Activated T-cell treated with anti-CD3 and anti-CD28 coated beads for 48 hours (primary cell): Measurements from ENCODE around the gene FGF3.

Experiments
- DNase-seq: peaks from one replicate; pipeline ENCODE4 v3.0.0-alpha.2; 2020; ENCODE audit warnings: low read depth

The FGF3 gene

DNA sequence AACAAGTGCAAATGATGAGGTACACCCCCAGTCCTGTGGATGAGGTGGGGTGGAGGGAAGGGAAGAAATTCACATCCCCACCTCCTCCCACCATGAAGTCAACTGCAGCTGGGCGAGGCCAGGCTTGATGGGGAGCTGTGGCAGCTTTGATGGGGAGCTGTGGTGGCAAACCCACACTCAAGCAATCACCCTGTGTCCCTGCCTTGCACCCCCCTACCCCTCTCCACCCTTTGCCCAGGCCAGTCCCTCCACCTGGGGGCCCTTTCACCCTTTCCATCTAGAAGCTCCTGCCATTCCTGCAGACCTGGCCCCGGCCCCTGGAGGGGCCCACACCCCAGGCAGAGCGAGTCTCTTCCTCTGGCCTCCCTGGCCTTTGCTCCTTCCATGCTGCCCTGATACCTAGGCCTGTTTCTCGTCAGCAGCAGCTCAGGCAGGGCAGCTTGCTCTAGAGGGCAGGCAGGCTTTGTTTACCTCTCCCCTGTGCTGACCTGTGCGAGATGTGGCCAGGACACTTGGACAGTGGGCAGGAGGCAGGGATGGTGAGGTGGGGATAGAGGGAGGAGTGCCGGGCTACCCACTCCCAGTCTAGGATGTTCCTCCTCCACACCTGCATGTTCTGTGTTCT is 4.5 kb upstream of the FGF3 start:
- DNase-seq, result no peak

DNA sequence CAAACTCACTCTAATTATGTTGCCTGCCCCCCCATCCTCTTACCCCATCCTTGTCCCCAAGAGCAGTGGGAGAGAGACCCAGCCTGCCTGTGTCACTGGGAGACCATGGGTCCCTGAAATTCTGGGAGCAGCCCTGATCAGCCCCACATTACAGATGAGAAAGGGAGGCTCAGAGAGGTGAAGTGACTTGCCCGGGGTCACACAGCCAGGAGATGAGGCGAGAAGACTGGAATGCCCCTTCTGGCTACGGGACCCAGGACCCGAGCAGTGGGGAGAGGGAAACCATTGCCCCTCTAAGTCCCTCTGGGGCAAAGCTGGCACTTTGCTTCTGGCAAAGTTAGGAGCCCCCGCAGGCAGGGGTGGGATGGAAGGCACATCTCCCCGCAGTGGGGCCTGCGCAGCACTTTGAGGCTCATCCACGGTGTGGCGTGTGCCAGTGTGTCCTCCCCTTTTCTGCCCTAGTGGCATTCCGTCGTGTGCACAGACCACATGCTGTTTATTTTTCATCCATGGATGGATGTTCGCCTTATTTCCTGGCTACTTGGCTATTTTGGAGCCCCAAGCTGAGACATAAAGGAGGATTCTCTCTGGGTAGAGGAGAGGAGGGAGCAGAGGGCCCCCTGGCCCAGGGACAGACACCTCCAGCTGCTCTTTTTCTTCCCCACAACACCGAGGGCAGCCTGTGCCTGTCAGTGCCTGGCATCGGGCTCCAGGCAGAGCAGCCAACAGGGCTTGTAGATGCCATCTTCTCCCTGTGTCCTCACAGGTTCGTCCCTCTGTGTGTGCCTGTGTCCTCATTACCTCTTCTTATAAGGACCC is 3.7 kb upstream of the FGF3 start:
- no peak for DNase-seq

DNA sequence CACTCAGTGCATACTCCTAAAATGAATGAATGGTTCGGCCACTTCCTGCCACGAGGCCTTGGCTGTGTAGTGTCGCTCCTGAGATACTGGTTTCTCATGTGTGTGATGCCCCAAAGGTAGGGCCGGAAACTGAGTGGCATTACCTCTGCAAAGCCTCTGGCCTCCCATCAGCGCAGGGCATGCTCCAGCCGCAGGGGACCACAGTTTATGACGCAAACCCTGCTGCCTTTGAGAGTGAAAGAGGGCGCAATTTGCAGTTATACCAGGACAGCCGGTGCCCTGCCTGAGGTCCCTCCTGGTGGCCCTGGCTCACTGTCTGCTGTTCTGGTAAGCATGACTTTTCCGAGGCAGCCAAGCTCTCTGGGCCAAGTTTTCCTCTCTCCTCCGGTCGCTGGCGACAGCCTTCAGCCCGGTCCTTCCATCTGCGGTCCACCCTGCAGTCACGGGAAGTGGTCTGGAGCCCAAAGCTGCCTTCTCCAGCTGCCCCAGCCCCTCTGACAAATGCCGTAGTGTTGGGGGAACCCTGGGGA is 2.4 kb upstream of the FGF3 start:
- no peak for DNase-seq

DNA sequence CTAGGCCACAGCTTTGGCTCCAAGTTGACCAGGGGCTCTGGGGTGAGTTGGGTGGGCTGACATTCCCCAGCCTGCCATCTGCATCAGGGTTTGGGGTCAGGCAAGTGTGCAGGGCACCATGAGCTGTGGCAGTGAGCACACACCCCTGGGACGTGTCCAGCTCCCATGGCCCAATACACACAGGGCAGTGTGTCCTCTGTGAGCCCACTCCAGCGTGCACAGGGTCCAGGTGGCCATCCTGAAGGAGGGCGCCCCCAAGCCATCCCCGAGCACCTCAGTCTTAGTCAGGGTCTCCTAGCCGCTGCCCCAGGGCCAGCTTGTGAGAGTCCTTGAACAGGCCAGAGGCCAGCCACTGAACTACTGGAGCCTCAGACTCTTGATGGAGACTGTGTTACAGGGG is 1.2 kb upstream of the FGF3 start:
- no peak for DNase-seq

DNA sequence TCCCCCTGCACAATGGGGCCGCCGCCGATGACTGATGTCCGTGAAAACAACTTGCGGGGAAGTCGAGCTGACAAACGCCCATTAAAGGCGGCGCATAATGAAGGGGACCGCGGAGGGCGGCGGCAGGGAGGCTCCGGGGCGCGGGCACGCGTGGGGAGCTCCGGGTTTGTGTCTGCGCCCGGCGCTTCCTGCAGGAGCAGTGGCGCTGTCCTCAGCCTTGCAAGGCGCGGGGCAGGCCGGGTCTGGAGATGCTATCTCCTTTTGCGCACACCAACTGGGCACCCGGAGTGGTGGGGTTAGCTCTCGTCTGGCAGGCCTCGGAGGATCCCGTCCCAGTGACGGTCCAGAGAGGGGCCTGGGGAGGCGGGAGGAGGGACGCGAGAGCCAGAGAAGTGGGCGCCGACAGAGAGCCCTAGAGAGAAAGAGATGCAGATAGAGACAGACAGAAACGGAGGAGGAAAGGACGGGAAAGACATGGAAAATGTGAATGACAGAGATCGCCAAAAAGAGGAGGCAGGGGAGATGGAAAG is 390 bp upstream of the FGF3 start:
- DNase-seq, result no peak

DNA sequence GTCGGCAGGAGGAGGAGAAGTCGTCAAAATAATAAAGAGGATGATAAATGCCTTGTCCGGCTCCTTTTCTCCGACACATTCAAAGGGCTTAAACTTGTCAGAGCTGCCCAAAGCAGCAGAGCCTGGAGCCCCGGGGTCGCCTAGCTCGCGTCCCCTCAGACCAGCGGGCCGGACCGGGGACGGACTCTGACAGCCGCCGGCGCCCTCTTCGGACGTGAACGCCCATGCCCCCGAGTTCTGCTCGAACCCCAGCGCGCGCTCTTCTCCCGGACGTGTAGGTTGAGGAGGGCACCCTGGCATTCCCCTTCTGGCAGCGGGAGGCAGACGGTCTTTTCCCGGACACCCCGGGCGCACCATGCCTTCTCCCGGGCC is 999 bp downstream of the FGF3 start:
- no peak for DNase-seq

DNA sequence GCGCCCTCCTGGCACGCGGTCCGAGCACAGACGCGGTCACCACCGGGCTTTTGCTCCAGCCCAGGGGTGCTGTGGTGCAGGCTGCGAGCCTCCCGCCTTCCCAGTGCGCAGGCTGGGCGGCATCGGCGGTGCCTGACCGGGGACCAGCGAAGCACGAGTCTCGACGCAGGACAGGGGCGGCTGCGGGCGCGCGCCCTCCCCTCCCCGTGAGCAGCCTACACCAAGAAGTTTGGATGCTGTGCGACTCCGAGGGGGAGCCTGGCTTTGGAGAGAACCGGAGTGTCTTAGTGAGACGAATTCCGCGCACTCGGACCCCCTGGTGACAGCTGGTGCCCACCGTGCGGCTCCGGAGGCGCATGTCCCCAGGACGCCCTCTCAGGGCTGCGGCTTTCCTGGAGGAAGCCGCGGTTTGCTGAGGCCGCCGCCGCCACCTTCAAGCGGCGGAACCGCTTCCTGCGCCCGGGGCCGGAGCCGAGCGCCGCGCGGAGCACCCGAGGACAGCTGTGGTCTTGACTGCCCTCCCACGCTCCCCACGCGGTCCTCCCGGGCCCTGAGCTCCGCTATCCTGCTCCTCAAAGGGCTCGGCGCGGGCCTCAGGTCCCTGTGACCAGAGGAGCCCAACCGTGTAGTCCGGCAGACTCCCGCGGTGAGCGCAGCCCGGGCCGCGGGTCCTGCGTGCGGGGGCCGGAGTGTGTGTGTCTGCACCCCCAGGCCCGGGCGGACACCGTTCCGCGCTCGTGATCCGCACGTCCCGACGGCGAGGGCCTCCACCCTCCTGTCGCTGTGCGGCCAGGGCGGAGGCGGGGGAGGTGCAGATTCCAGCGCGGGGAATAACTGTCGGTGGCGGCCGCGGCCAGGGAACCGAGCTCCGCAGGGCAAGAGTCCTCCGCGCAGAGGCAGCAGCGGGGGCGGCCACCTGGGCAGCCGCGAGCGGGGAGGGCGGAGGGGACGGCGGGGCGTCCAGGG is 1.7 kb downstream of the FGF3 start:
- no peak for DNase-seq

DNA sequence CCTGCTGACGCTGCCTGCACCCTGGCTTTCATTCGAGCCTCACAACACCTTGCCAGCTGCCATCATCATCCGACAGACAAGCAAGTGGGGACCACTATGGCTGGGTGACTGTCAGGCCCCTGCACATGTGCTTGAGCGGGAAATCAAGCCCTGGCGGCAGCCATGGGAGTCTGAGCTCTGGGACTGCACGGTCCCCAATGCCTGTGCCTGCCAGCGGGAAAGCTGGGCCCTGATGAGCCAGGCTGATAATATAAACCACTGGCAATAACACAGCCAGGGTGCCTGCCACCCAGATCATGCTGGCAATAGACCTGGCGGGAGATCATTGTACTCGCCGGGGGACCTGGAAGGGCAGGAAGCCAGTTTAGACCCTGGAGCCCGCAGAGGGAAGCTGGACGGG is 2.5 kb downstream of the FGF3 start:
- no peak for DNase-seq

DNA sequence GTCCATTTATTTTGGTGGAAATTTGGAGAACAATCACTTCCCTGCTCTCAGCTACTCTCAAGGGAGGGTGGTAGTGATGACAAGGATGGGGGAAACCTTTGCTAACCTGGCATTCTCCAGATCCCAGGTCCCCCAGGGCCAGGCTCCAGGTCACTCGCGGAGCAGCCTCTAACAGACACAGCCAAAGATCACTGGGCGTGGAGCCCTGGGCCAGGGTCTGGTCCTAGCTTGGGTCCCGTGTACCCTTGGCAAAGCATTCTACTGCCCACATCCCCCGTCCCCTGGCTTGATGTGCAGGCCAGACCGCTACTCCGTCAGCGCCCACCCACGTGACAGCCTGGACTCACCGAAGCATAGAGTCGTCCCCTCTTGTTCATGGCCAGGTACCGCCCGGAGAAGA is 3.2 kb downstream of the FGF3 start:
- DNase-seq, result no peak

DNA sequence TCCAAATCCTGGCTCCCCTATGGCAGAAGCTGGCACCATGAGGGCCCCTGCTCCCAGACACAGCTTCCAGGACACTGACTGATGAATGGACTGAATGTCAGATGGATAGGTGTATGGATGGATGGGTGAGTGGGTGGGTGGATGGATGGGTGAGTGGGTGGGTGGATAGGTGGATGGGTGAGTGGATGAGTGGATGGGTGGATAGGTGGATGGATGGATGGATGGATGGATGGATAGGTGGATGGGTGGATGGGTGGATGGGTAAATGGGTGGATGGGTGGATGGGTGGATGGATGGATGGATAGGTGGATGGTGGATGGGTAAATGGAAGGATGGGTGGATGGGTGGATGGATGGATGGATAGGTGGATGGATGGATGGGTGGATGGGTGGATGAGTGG is 4.3 kb downstream of the FGF3 start:
- DNase-seq, result no peak

DNA sequence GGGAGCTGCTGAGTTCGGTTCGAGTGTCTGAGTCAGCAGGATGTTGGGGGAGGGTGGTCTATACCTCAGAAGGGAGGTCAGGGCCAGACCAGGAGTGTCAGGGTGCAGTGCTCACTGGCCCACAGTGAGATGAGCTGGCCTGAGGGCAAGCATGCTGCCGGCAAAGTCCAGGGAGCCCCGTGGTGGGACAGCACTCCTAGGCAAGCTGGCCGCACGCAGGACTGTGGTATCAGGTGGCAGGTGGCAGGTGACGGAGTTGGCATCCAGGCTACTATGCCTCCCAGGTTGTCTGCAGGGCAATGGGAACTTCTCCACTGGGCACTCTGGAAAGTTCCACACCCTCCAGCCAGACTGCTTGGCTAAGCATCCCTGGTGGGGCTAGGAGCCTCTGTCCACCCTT is 4.8 kb downstream of the FGF3 start:
- DNase-seq, result no peak

DNA sequence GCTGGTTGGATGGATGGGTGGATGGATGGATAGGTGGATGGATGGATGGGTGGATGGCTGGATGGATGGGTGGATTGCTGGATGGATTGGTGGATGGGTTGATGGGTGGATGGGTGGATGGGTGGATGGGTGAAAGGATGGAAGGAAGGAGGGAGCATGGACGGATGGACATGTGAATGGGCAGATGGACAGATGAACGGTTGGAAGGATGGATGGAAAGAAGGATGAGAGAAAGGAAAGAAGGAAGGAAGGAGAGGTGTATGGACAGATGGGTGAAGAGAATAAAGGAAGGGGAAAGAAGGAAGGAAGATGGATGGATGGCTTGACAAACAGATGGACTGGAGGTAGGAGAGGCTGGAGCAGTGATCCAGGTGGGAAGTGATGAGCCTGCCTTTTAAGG is 5.4 kb downstream of the FGF3 start:
- no peak for DNase-seq

DNA sequence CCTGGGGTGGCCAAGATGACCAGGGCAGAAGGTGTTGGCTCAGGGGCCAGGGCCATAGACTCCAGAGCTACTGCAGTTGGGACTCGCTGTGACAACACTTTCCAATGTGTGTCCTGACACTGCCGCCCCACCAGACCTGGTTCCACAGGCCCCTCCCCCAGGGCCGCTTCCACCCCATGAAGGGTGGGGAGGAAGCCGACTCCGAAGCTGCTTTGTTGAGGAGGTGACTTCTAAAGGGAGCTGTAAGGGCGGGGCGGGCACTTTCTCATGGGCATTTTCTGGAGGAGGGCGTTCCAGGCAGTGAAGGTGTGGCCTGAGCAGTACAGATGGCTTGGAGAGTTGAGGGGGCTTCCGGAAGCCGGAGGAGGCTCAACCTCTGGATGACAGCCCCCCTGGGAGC is 6.3 kb downstream of the FGF3 start:
- no peak for DNase-seq

DNA sequence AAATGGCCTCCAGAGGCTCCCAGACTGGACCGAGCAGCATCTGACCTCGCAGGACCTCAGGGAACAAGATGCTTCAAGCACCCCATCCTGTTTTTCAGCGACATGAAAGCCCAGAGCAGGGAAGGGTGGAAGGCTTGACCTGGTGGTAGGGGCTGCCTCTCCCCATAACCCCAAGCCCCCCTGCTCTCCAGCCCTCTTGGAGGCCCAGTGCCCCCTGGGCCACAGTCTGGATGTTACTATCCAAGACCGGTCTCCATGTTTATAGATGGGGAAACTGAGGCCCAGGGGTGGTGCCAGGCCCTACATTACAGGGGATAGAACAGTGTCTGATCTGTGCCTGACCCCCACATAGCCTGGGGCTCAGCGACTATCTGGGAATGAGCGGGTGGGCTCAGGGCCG is 7.0 kb downstream of the FGF3 start:
- no peak for DNase-seq

DNA sequence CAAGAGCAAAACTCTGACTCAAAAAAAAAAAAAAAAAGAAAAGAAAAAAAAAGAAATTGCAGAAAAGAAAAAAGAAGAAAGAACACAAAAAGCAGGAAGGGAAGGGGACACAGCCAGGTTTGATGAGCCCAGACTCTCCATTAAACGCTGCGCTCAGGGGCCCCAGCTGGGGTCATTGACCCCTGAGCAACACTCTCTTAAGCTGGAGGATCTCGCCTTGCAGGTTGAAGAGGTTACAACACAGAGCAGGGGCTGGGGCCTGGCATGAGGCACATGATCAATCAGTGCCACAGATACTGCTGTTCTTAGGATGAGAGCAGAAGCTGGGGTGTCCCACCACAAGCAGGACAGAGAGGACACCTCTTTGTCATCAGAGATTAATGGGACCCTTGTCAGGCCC is 7.8 kb downstream of the FGF3 start:
- DNase-seq, result no peak

DNA sequence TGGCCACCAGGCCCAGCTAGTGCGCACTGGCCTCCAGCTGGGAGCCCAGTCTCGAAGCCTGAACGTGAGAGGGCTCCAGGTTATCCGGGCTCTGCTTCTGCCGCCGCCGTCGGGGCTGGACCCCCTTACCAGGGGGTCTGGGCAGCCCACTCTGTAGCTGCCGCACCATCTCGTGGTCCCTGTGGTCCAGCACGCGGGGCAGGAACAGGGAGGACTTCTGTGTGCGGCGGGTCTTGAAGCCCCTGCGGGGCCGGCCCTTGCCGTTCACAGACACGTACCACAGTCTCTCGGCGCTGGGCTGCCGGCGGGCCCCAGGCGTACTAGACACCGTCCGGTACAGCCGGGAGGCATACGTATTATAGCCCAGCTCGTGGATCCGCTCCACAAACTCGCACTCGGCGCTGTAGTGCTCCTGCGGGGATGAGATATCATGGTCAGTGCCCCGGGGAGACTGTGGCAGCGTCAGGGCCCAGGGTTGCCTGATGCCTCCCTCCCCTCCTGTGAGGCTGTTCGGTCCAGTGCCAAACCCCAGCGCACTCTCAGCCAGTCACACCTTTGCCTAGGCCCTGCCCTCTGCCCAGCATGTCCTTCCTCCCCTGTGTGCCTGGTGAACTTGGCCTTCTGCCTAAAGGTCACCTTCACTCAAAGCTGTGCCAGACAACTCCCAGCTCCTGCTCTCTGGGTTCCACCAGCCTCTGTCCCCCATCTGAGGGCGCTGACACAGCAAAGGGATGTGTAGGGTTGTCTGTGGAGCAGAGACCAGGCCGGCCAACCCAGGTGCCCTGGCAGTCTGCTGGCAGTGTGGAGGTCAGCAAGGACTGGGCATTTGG is 8.7 kb downstream of the FGF3 start:
- no peak for DNase-seq

DNA sequence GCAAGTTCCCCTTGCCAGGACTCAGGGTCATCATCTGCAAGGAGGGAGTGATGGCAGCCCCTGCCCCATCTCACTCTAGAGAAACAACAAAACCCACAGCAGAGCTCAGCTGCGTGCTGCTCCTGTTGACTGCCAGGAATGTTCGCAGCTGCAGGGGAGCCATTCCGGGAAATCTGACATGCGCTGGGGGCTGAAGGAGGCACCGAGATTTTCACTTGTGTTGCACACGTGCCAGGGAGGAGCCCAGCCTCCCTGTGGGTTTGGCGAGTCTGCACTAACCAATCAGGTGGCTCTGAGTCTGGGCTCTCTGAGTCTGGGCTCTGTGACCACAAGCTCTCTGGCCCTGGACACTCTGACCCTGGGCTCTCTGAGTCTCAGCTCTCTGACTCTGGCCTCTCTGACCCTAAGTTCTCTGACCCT is 10.5 kb downstream of the FGF3 start:
- no peak for DNase-seq

DNA sequence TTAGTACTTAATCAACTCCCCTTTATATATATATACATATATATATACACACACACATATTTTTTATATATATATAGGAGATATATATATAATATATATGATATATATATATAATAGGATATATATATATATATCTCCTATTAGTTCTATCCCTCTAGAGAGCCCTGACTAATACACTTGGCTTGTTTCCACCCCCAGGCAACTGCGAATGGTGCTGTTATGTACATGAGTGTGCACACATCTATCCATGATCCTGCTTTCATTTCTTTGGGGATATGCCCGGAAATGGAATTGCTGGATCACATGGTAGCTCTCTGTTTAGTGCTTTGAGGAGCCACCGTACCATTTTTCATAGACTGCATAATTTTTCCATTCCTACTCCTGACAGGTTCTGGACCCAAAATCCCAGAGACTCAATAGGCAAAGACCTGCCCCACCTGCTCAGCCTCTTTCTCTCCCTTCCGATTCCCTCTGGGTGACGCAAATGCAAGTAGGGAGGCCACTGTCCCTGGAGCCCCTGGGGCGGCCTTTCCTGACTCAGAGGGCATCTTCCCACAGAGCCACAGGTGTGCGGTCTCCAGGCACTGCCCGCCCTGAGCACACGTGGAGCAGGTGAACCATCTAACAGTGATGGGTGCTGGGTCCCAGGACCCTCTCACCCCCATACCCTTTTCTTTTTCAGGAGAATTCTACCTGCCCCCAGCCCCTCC is 12.0 kb downstream of the FGF3 start:
- no peak for DNase-seq

DNA sequence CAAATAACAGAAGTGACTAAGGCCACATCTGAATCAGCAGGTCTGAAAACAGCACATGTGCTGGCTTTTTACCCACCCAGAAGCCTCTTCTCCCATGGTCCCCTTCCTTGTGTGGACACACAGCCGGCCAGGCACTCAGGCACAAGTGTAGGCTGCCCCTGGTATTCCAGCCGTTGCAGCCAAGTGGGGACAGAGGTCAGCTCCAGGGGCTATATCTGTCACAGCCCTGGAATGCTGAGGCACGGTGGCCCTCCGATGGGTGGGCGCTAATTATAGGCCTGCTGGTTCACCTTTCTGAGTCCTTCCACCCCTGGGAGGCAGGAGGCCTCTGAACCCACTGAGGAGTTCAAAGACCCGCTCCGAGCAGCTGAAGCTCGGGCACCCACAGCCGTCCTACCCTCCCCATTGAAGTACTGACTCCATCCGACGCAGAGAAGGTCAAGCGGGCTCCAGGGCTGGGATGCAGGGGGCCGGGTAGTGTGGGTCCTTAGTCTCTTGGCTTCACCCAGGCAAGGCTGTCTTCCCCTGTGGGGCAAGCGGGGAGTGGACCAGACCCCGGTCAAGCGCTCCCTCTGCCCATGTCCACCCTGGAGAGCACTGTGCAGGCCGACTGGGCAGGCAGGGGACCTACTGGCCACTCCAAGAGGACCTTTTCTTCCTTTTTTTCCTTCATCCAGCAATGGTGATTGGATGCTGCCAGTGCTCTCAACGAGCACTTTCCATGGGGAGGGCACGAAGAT is 14.3 kb downstream of the FGF3 start:
- no peak for DNase-seq

DNA sequence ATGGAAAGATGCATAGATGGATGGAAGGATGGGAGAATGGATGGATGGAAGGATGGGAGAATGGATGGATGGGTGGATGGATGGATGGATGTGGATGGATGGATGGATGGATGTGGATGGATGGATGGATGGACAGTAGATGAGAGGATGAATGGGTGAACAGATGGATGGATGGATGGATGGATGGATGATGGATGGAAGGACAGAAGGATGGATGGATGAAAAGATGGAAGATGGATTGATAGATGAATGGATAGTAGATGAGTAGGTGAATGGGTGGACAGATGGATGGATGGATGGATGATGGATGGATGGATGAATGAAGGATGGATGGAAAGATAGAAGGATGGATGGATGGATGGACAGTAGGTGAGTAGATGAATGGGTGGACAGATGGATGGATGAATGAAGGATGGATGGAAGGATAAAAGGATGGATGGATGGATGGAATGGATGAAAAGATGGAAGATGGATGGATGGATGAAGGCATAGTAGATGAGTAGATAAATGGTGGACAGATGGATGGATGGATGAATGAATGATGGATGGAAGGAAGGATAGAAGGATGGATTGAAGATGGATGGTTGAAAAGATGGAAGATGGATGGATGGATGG is 15.5 kb downstream of the FGF3 start:
- no peak for DNase-seq
